PFSK-1 (cell line): ENCODE measurements around the gene H6PD.

Source experiments
- FOXP2 ChIP-seq: optimal IDR thresholded peaks from 2 replicates; pipeline ENCODE3; 2011; ENCODE audit warnings: borderline replicate concordance, control low read depth, inconsistent platforms; ENCODE audit not compliant: insufficient read depth; ENCODE audit errors: extremely low read length, extremely low read depth
- POLR2AphosphoS5 ChIP-seq: IDR thresholded peaks from 2 replicates; pipeline ENCODE4 v1.6.1; 2012; ENCODE audit warnings: low read depth, mild to moderate bottlenecking, control low read depth, low read length, moderate library complexity
- REST ChIP-seq, 2 experiments: IDR thresholded peaks; 2 replicates each; pipeline versions ENCODE4 v1.6.1 to v1.8.0; 2011 to 2012; ENCODE audit warnings: low read depth in 2 of 2, low read length in 2 of 2, control low read depth in 1 of 2, inconsistent platforms in 1 of 2, mild to moderate bottlenecking in 1 of 2, moderate library complexity in 1 of 2; ENCODE audit not compliant: insufficient read depth in 1 of 2
- SIN3A ChIP-seq: IDR thresholded peaks from 2 replicates; pipeline ENCODE4 v1.6.1; 2012; ENCODE audit warnings: mild to moderate bottlenecking, low read length, moderate library complexity, borderline replicate concordance; ENCODE audit not compliant: insufficient read depth
- TAF1 ChIP-seq: IDR thresholded peaks from 2 replicates; pipeline ENCODE4 v1.6.1; 2012; ENCODE audit warnings: low read length, control low read depth, borderline replicate concordance; ENCODE audit not compliant: insufficient read depth

The H6PD gene

DNA sequence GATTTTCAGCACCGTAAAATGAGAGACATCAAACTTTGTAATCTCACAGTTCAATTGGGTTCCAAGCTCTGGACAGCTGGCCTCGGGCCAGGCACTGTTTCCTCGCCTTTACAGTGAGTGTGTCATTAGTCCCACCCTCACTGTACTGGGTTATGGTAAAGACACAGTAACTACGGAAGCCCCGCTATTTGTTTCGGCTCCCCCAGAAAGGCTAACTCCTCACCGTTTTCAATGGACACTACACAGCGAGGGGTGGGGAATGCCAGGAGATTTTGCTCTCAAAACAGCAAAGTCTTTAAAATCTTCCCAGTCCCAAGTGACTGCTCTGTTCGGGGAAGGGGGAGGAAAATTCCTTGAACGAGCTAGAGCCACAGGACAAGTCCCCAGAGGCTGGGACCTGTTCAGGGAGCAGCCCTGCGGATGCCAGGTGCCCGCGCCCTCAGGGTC is 57.4 kb downstream of the H6PD start:
- no peak for TF ChIP-seq REST (IDR thresholded peaks at IDR 0.05; ENCODE audit: insufficient read depth in 1 of 2, low read depth in 2 of 2, low read length in 2 of 2)
- no peak for TF ChIP-seq TAF1
- TF ChIP-seq FOXP2 = no peak
- no peak for TF ChIP-seq SIN3A
- TF ChIP-seq POLR2AphosphoS5 = no peak

GRCh38 chr1:9292361-9293240 is 58.0 kb downstream of the H6PD start, which contains the start of gene SPSB1:
Gene SPSB1 (plus strand): TSS chr1:9292894. CDS start chr1:9355892, 62,998 bp downstream.
- TF ChIP-seq SIN3A (no peak), POLR2AphosphoS5 (peak; percentile 79), TAF1 (peak; percentile 78; the same call in 1 of the 2 replicates)

GRCh38 chr1:9293241-9293532 is 58.6 kb downstream of the H6PD start:
- TF ChIP-seq TAF1 (no peak), SIN3A (no peak)

DNA sequence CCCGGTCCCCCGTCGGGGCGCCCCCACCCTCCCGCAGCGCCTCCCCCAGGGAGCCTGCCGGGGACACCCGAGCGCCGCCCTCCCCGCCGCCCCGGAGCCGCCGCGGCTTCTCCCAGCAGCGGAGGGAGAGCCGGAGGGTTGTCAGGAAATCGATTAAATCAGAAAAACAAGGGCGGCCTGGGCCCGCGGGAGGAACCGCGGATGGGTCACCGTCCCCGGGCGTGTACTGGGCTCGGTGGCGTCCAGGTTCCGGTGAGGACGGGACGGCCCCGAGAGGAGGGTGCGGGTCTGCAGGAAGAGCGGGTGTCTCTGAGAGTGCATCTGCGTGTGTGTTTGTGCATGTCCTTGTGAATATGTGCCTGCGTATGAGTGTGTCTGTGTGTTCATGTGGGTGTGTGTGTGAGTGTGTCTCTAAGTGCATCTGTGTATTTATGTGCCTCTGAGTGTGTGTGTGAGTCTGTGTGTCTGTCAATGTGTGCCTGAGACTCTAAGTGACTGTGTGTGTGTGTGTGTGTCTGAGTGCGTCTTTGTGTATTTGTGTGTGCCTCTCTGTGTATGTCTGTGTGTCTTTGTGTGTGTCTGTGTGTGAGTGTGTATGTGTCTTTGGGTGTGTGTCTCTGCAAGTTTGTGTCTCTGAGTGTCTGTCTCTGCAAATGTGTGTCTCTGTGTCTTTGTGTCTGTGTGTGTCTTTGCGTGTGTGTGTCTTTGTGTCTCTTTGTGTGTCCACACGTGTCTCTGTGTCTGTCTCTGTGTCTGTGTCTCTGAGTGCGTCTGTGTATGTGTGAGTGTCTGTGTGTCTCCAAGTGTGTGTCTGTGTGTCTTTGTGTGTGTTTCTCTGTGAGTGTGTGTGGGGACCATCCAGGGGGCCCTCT is 59.2 kb downstream of the H6PD start:
- no peak for TF ChIP-seq FOXP2
- no peak for TF ChIP-seq REST (IDR thresholded peaks at IDR 0.05; ENCODE audit: insufficient read depth in 1 of 2, low read depth in 2 of 2, low read length in 2 of 2)
- no peak for TF ChIP-seq POLR2AphosphoS5
- TF ChIP-seq TAF1 = no peak
- no peak for TF ChIP-seq SIN3A

GRCh38 chr1:9294405-9294773 is 59.8 kb downstream of the H6PD start:
- TF ChIP-seq SIN3A (no peak), POLR2AphosphoS5 (no peak), FOXP2 (no peak), REST (IDR thresholded peaks at IDR 0.05; ENCODE audit: insufficient read depth in 1 of 2, low read depth in 2 of 2, low read length in 2 of 2) (no peak), TAF1 (no peak)
